Dermis blood vessel endothelial cell (primary cell): ENCODE data around the gene ZCWPW2. TPM values are rescaled to one million over a fixed set of nuclear protein-coding genes. Genes with fewer than 3 reads are reported as not detected.

ENCODE experiments used
- DNase-seq: peaks from one replicate; pipeline ENCODE4 v3.0.0; 2010
- total RNA-seq: library from RNA; depleted of rRNA; stranded (reverse); fragments of >200 nt; gene quantifications from 2 replicates; pipeline ENCODE4 v1.2.3, GENCODE V29; 2014

The ZCWPW2 gene
- total RNA-seq, 1 donor from 2014 or later = not detected

GRCh38 chr3:28386049-28386448, 37.5 kb downstream of the ZCWPW2 start:
- no peak for DNase-seq

DNA sequence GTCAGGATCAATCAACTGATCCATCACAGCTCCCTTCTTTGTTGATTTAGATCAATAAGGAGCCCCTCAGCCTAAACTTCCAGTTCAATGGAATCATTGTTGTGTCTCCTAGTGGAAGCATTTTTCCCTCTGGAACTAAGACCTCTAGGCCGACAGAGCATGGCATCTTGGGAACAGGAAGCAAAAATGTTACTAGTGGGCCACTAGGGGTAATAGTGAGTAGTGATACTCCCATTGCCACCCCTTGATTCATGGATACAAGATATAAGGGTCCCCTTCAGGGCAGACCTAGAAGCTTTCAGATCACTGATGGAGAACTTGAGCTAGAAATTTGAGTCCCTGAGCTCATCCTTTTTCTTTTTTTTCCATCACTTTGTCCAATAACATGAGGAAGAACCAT, 40.5 kb downstream of the ZCWPW2 start:
- DNase-seq = no peak

DNA sequence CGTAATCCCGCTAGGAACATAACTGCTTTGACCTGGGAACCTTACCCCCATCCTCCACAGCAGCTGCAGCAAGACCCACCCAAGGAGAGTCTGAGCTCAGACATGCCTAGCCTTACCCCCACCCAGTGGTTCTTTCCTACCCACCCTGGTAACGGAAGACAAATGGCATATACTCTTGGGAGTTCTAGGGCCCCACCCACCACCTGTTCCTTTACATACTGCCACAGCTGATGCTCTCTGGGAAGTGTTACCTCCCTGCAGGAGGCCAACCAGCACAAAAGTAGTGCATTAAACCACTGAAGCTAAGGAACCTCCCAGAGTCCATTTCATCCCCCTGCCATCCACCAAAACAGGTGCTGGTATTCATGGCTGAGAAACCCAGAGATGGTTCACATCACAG, 50.7 kb downstream of the ZCWPW2 start:
- DNase-seq = no peak

DNA sequence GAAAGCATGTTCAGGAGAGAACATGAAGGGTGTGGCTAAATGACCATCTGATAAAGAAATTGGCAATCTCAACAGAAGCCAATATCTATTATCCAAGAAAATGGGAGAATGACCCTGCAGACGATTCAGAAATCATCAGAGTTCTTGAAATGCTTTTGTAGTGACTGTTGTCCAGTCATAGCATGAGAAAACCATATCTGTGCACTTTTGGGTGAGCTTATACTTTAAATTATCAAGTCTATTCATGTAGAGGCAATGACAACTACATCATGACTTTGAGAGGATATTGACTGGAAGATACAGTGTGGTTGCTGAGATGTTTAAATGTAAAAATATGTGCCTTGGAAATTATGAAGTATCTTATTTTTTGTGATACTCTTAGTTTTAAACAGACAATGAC, 57.7 kb downstream of the ZCWPW2 start:
- no peak for DNase-seq

GRCh38 chr3:28449398-28449797, 100.9 kb downstream of the ZCWPW2 start:
- no peak for DNase-seq

DNA sequence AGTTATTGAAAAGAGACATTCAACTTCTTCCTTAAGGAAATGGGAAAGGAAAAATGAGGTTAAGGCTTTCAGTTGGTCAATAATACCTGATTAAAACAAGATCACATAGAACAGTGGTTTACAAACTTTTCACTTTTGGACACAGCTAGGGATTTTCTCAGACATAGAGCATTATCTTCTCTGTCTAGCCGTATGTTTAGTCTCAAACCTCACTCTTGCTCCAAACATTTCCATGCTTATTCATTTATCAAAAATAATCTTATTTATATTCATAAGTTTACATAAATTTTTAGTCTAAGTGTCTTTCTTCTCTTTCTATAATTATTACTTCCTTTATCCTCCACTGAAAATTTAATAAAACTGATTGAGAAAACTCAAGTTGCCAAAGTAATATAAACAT, 114.3 kb downstream of the ZCWPW2 start:
- no peak for DNase-seq

DNA sequence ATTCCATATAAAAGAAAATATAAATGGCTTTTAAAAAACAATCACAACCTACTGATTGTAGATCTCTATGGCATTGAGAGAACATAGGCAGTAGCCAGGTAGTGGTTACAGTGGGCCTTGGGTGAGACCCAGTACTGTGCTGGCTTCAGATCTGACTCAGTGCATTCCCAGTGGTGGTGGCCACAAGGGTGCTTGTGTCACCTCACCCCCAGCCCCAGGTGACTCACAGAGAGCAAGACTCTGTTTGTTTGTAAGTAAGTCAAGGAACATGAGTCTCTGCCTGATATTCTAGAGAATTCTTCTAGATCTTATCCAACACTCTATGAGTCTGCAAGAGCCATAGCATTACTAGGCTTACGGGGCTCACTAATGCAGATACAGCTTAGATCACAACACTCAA, 118.9 kb downstream of the ZCWPW2 start:
- no peak for DNase-seq

- peak; percentile 64 for DNase-seq
Observed at GRCh38 chr3:28476194-28476593, 127.7 kb downstream of the ZCWPW2 start.

GRCh38 chr3:28476764-28477163, 128.2 kb downstream of the ZCWPW2 start:
- no peak for DNase-seq

DNA sequence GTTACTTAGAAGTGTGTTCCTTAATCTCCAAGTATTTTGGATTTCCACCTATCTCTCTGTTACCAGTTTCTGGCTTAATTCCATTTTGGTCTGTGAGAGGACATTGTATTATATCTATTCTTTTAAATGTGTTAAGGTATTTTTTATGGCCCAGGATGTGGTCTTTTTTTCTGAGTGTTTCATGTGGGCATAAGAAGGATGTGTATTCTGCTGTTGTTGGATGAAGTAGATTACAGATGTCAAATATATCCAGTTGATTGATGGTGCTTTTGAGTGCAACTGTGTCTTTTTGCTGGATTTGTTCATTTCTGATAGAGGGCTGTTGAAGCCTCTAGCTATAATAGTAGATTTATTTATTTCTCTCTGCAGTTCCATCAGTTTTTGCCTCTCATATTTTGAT, 136.6 kb downstream of the ZCWPW2 start:
- no peak for DNase-seq

GRCh38 chr3:28495301-28495700, 146.8 kb downstream of the ZCWPW2 start:
- no peak for DNase-seq

- no peak for DNase-seq
Observed at GRCh38 chr3:28502397-28502937, 153.9 kb downstream of the ZCWPW2 start.

GRCh38 chr3:28504976-28505375, 156.5 kb downstream of the ZCWPW2 start:
- DNase-seq = no peak

DNA sequence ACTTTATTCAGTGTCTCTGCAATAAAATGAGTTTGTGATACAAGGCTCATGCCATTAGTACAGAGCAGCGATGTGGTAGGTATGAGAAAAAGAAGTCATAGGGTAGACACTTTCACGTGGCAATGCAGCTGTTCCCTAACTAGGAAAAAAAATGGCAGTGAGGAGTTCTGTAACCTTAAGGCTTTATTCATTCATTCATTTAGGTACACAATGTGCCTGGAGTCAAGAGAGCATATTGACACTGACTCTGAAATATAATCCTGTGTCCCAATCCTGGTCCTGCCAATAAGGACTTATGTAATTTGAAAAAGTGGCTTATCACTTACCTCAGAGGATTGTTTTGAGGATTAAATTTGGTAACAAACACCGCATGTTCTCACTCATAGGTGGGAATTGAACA, 173.1 kb downstream of the ZCWPW2 start:
- no peak for DNase-seq

DNA sequence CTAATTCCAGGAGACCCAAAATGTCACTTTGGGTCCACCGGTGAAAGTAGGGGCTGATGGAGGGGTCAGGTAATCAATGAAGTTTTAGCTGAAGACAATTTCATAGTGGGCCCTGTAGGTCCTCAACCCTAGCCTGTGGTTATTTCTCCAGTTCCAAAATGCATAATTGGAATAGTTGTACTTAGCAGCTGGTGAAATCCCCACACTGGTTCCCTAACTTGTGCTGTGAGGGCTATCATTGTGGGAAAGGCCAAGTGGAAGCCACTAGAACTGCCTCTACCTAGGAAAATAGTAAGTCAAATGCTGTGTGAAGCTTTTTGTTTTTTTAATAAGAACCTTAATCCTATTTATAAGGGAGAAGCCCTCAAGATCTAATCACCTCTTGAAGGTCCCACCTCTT, 193.8 kb downstream of the ZCWPW2 start:
- DNase-seq = no peak

- no peak for DNase-seq
Observed at GRCh38 chr3:28544236-28544635, 195.7 kb downstream of the ZCWPW2 start.

DNA sequence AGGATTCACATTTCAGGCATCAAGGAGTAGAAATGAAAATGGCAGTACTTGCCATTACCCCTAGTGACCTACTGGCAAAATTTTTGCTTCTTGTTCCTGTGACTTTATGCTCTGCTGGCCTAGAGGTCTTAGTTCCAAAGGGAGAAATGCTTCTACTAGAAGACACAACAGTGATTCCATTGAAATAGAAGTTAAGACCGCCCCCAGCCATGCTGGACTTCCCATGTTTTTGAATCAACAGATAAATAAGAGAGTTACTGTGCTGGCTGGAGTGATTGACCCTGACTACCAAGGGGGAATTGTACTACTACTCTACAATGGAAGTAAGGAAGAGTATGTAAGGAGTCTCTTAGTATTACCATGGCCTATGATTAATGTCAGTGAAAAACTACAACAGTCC, 196.3 kb downstream of the ZCWPW2 start:
- DNase-seq = no peak

DNA sequence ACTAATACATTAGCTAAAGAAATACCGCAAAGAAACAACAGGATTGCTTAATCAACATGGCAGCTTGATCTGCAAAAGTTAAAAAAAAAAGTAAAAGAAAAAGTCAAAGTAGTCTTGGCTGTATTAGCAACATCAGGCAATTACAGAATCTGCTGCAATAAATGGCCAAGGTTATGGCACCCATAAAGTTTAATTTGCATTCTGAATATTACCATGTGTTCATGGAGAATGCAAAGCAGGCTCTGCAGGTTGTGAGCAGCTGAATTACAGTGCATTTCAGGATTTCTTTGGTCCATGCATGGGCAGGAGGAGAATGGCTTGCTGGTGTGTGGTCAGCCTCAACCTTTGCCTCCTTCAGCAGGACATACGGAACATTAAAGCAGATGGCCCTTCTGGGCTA, 199.2 kb downstream of the ZCWPW2 start:
- DNase-seq = no peak

DNA sequence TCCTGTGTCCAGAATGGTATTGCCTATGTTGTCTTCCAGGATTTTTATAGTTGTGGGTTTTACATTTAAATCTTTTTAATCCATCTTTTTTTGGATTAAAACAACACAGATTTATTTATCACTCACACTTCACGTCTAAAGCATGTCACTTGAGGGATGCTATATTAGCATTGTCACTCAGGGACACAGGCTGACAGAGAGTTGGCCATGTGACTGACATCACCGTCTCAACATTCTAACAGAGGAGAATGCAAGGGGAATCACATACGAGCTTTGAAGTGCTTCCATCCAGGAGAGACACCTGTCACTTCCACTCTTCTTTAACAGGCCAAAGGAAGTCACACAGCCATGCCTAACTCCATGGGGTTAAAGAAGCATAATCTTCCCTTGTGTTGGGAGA, 204.7 kb downstream of the ZCWPW2 start:
- DNase-seq = no peak

- DNase-seq = no peak
Observed at GRCh38 chr3:28556195-28556594, 207.7 kb downstream of the ZCWPW2 start.

DNA sequence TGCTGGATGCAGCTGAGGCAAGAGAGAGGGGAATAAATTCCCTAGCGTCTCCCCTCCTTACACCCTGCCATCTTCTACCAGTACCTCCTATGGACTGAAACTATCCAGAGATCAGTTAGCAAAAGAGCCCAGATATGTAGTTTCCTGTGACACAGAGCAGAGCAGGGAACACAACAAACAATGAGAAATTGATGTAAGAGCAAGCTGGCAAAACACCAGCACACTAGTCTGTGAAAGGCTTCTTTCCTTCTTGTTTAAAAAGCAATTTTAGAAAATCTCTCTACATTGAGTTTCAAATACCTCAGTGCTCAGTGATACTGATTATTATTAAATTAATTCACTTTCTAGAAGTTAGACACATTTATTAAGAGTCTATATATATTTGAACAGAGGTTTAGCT, 215.7 kb downstream of the ZCWPW2 start:
- DNase-seq = no peak

GRCh38 chr3:28569357-28569756, 220.8 kb downstream of the ZCWPW2 start:
- no peak for DNase-seq

- no peak for DNase-seq
Observed at GRCh38 chr3:28574036-28574435, 225.5 kb downstream of the ZCWPW2 start.

GRCh38 chr3:28575100-28575745, 226.7 kb downstream of the ZCWPW2 start:
- no peak for DNase-seq
